ENCODE results near the gene TTC8. TPM values are rescaled to one million over a fixed set of nuclear protein-coding genes. Genes with fewer than 3 reads are reported as not detected.
"Not testable (repeated sequence)": the region's sequence is repeated elsewhere in the genome, so short reads cannot be mapped to it uniquely, and the experiment has no call there.

The TTC8 gene
- total RNA-seq, 4 donors from 2014 or later: 14.7 to 60.2 (median 17.0) TPM

- no peaks in the 10 kb centered on the region for H3K4me1 ChIP-seq
- H3K9me3 ChIP-seq: no peaks in the 10 kb centered on the region
- no peaks in the 10 kb centered on the region for H3K36me3 ChIP-seq
- H3K27me3 ChIP-seq: no peaks in the 10 kb centered on the region
- H3K4me3 ChIP-seq: no peak overlapping the region
- 0 to 9% methylated on average over 1 of the region's 1 CpG for WGBS, 2 donors (ENCODE audit: low coverage in 1 of 2)
- TF ChIP-seq CTCF (IDR thresholded peaks at IDR 0.05) (no peak), POLR2A (IDR thresholded peaks at IDR 0.05) (no peak), POLR2AphosphoS5 (IDR thresholded peaks at IDR 0.05) (no peak), EP300 (IDR thresholded peaks at IDR 0.05; ENCODE audit: low read depth) (no peak)
- no peak overlapping the region for H3K27ac ChIP-seq
- intact Hi-C loops (cut with DNase I; ENCODE audit: low total_unique reads) (no loop called here), in situ Hi-C loops (cut with MboI; ENCODE audit: low pct_ligation_motif_present in 1 of 4, low pct_unique_long_range_greater_than_20kb in 1 of 4, low sequenced_read_pairs in 3 of 4) (no loop called here)
- no peak for DNase-seq
Observed at GRCh38 chr14:88804477-88804876, 20.0 kb upstream of the TTC8 start.

DNA sequence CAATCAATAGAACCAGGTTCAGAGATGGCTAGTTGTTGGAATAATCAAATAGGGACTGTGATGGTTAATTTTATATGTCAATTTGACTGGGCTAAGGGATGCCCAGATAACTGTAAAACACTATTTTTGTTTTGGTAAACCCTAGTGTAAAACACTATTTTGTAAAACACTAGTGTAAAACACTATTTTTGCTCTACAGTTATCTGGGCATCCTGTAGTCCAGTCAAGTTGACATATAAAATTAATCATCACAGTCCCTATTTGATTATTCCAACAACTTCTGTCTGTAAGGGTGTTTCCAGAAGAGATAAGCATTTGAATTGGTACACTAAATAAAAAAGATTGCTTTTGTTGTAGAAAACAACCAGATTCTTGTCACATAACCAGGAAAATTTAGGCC is 16.1 kb upstream of the TTC8 start:
- no peak for TF ChIP-seq POLR2A (IDR thresholded peaks at IDR 0.05)
- TF ChIP-seq CTCF (IDR thresholded peaks at IDR 0.05): no peak
- TF ChIP-seq EP300 (IDR thresholded peaks at IDR 0.05; ENCODE audit: low read depth): no peak
- no peak for TF ChIP-seq POLR2AphosphoS5 (IDR thresholded peaks at IDR 0.05)
- intact Hi-C loops (cut with DNase I; ENCODE audit: low total_unique reads): no loop called here
- H3K9me3 ChIP-seq: no peaks in the 10 kb centered on the region
- H3K27ac ChIP-seq: no peak overlapping the region
- in situ Hi-C loops (cut with MboI; ENCODE audit: low pct_ligation_motif_present in 1 of 4, low pct_unique_long_range_greater_than_20kb in 1 of 4, low sequenced_read_pairs in 3 of 4): no loop called here
- no peaks in the 10 kb centered on the region for H3K27me3 ChIP-seq
- DNase-seq: no peak
- no peaks in the 10 kb centered on the region for H3K4me1 ChIP-seq
- H3K4me3 ChIP-seq: no peak overlapping the region
- H3K36me3 ChIP-seq: no peaks in the 10 kb centered on the region

GRCh38 chr14:88815980-88816379 is 8.5 kb upstream of the TTC8 start:
- WGBS, 2 donors (ENCODE audit: low coverage in 1 of 2): 92 to 95% methylated on average over 2 to 4 of the region's 4 CpGs
- in situ Hi-C loops (cut with MboI; ENCODE audit: low pct_ligation_motif_present in 1 of 4, low pct_unique_long_range_greater_than_20kb in 1 of 4, low sequenced_read_pairs in 3 of 4) (no loop called here), intact Hi-C loops (cut with DNase I; ENCODE audit: low total_unique reads) (no loop called here)
- H3K9me3 ChIP-seq: no peaks in the 10 kb centered on the region
- DNase-seq: no peak
- H3K36me3 ChIP-seq: no peaks in the 10 kb centered on the region
- H3K4me3 ChIP-seq: no peak overlapping the region
- no peak for TF ChIP-seq CTCF (IDR thresholded peaks at IDR 0.05)
- TF ChIP-seq POLR2AphosphoS5 (IDR thresholded peaks at IDR 0.05): no peak
- no peaks in the 10 kb centered on the region for H3K4me1 ChIP-seq
- no peaks in the 10 kb centered on the region for H3K27me3 ChIP-seq
- no peak overlapping the region for H3K27ac ChIP-seq

DNA sequence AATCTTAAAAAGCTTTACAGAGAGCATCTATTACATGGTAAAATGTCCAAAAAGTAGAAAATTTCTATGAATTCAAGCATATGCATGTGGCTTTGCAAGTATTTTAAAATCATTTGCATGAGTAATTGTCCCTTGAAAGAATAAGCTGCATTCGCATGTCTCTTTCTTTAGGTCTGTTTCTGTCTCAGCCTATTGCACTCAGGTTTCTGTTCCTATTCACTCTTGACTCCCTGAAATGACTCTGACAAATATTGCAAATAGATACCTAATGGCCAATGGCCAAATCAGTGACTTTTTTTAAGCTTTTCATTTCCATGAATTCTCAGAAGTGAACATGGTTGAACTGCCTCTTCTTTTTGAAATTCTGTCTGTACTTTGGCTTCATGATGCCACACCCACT is 6.4 kb upstream of the TTC8 start:
- in situ Hi-C loops (cut with MboI; ENCODE audit: low pct_ligation_motif_present in 1 of 4, low pct_unique_long_range_greater_than_20kb in 1 of 4, low sequenced_read_pairs in 3 of 4) (no loop called here), intact Hi-C loops (cut with DNase I; ENCODE audit: low total_unique reads) (no loop called here)
- 81 to 100% methylated on average over 1 of the region's 1 CpG for WGBS, 2 donors (ENCODE audit: low coverage in 1 of 2)
- DNase-seq: no peak
- Histone ChIP-seq H3K36me3 (no peaks in the 10 kb centered on the region), H3K27me3 (no peaks in the 10 kb centered on the region), H3K9me3 (no peaks in the 10 kb centered on the region), H3K4me3 (no peak overlapping the region), H3K27ac (no peak overlapping the region), H3K4me1 (no peaks in the 10 kb centered on the region)
- no peak for TF ChIP-seq CTCF (IDR thresholded peaks at IDR 0.05)
- TF ChIP-seq POLR2AphosphoS5 (IDR thresholded peaks at IDR 0.05): no peak
- no peak for TF ChIP-seq POLR2A (IDR thresholded peaks at IDR 0.05)
- no peak for TF ChIP-seq EP300 (IDR thresholded peaks at IDR 0.05; ENCODE audit: low read depth)

DNA sequence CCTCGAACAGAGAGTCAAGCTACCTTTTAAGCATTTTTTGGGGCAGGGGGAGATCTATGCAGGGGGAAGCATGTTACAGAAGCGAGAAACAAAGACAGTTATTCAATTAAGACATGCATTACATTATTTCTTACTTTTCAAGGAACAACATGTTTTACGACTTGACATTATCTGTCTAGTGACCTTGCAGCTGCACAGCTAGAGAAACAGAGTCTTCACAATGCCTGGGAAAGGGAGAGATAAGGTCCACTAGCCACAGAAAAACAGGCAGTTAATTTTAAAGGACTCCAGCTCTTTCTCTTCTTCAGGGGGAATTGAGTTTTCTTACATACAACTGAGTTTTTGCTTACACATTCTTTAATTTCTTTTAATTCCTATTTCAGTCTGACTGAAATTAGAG is 4.8 kb upstream of the TTC8 start:
- in situ Hi-C loops (cut with MboI; ENCODE audit: low pct_ligation_motif_present in 1 of 4, low pct_unique_long_range_greater_than_20kb in 1 of 4, low sequenced_read_pairs in 3 of 4); H3K9me3 ChIP-seq; H3K27ac ChIP-seq; intact Hi-C loops (cut with DNase I; ENCODE audit: low total_unique reads); H3K4me1 ChIP-seq; H3K4me3 ChIP-seq; H3K27me3 ChIP-seq; DNase-seq; H3K36me3 ChIP-seq: not testable (repeated sequence)
- 60 to 70% methylated on average over 3 of the region's 3 CpGs for WGBS, 2 donors (ENCODE audit: low coverage in 1 of 2)

Measured in transverse colon (tissue), 4 donors.